ENCODE results near the gene MAMDC4.
"Not testable (repeated sequence)": the region's sequence is repeated elsewhere in the genome, so short reads cannot be mapped to it uniquely, and the experiment has no call there.

DNA sequence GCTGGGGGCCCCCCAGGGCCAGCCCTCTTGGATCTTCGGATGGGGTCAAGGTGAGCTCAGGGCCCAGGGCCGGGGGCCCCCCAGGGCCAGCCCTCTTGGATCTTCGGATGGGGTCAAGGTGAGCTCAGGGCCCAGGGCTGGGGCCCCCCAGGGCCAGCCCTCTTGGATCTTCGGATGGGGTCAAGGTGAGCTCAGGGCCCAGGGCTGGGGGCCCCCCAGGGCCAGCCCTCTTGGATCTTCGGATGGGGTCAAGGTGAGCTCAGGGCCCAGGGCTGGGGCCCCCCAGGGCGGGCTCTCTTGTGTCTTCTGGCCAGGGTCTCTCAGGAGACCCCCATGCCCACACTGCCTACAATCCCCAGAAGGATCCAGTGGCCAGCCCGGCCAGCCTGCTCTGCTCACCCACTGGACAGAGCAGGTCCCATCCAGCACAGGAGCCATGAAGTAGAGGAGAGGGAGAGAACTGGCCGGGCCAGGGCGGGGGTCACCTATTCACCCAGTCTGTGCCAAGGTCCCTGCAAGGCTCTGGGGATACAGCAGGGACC, 49.1 kb upstream of the MAMDC4 start:
- TF ChIP-seq, protein P1, sequence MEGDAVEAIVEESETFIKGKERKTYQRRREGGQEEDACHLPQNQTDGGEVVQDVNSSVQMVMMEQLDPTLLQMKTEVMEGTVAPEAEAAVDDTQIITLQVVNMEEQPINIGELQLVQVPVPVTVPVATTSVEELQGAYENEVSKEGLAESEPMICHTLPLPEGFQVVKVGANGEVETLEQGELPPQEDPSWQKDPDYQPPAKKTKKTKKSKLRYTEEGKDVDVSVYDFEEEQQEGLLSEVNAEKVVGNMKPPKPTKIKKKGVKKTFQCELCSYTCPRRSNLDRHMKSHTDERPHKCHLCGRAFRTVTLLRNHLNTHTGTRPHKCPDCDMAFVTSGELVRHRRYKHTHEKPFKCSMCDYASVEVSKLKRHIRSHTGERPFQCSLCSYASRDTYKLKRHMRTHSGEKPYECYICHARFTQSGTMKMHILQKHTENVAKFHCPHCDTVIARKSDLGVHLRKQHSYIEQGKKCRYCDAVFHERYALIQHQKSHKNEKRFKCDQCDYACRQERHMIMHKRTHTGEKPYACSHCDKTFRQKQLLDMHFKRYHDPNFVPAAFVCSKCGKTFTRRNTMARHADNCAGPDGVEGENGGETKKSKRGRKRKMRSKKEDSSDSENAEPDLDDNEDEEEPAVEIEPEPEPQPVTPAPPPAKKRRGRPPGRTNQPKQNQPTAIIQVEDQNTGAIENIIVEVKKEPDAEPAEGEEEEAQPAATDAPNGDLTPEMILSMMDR (IDR thresholded peaks at IDR 0.05; ENCODE audit: low read length): not testable (repeated sequence)
- TF ChIP-seq EZH2phosphoT487 (IDR thresholded peaks at IDR 0.05; ENCODE audit: low read length): not testable (repeated sequence)

Measured in MM.1S (cell line).